Transverse colon (tissue), 4 donors: ENCODE results near the gene THADA. TPM values are rescaled to one million over a fixed set of nuclear protein-coding genes. Genes with fewer than 3 reads are reported as not detected.

Source experiments
- DNase-seq: peaks from one replicate; pipeline ENCODE4 v3.0.0-alpha.2; 2019
- H3K27ac ChIP-seq, 4 donors: fragments of 200-600 bp; sonication (generic); 2 replicates each; pipeline ENCODE4 v1.5.1; 2016 to 2018; ENCODE audit warnings: inconsistent platforms in 4 of 4
- H3K27me3 ChIP-seq: fragments of 200-600 bp; sonication (generic); 2 replicates; pipeline ENCODE4 v1.5.1; 2017; ENCODE audit warnings: inconsistent platforms
- H3K36me3 ChIP-seq, 4 donors: fragments of 200-600 bp; sonication (generic); 2 replicates each; pipeline ENCODE4 v1.5.1; 2017 to 2019; ENCODE audit warnings: inconsistent platforms in 4 of 4
- H3K4me1 ChIP-seq, 4 donors: fragments of 200-600 bp; sonication (generic); 2 replicates each; pipeline ENCODE4 v1.5.1; 2017 to 2020; ENCODE audit warnings: inconsistent platforms in 4 of 4
- H3K4me3 ChIP-seq, 4 donors: fragments of 200-600 bp; sonication (generic); 1 replicate in 1 of 4; 2 replicates in 3 of 4; pipeline versions ENCODE4 v1.5.1 to v1.6.1; 2017 to 2019; ENCODE audit warnings: inconsistent platforms in 4 of 4
- H3K9me3 ChIP-seq, 2 donors: fragments of 200-600 bp; sonication (generic); 2 replicates each; pipeline ENCODE4 v1.5.1; 2017 to 2019; ENCODE audit warnings: inconsistent platforms in 2 of 2
- EP300 ChIP-seq: sonication (generic); formaldehyde crosslinking; IDR thresholded peaks from one replicate; pipeline ENCODE4 v1.6.1; 2017; ENCODE audit warnings: antibody characterized with exemption, low read depth
- POLR2A ChIP-seq: fragments of 450-650 bp; IDR thresholded peaks from one replicate; pipeline ENCODE4 v1.6.1; 2016; ENCODE audit warnings: antibody characterized with exemption, mild to moderate bottlenecking, moderate library complexity
- POLR2AphosphoS5 ChIP-seq, 3 donors: sonication (generic); formaldehyde crosslinking; IDR thresholded peaks; one replicate each; pipeline ENCODE4 v1.6.1; 2016; ENCODE audit warnings: antibody characterized with exemption in 3 of 3
- WGBS, 2 donors: methylation state at CpG; one replicate each; pipeline ENCODE4 v1.1.5; 2018; ENCODE audit warnings: low coverage in 1 of 2; 5-methylcytosine and 5-hydroxymethylcytosine counted together
- in situ Hi-C, 4 donors: fragments of 200-750 bp; cut with MboI; loops; one replicate each; pipeline versions ENCODE4 v1.15.0 to v1.15.1; 2017; ENCODE audit warnings: low sequenced_read_pairs in 3 of 4, low pct_ligation_motif_present in 1 of 4, low pct_unique_long_range_greater_than_20kb in 1 of 4
- intact Hi-C: fragments of 100-400 bp; cut with DNase I; formaldehyde crosslinking; loops from one replicate; pipeline ENCODE4 v1.15.1; 2023; ENCODE audit warnings: low total_unique reads
- total RNA-seq, 4 donors: library from RNA; depleted of rRNA; stranded (reverse); fragments of >200 nt; gene quantifications; one replicate each; pipeline ENCODE4 v1.1.0, GENCODE V29; 2016
- TF ChIP-seq, protein P1 (sequence below), 5 experiments: fragments of 200-600 bp in 3 of 5; fragments of 450-650 bp in 2 of 5; sonication (generic) in 3 of 5; IDR thresholded peaks; 1 replicate in 2 of 5; 2 replicates in 3 of 5; pipeline ENCODE4 v1.5.1; 2016 to 2017; ENCODE audit warnings: antibody characterized with exemption in 5 of 5, inconsistent platforms in 3 of 5, mild to moderate bottlenecking in 2 of 5, moderate library complexity in 1 of 5

The THADA gene
- total RNA-seq, 4 donors from 2014 or later, result 21.7 to 78.6 (median 28.1) TPM

DNA sequence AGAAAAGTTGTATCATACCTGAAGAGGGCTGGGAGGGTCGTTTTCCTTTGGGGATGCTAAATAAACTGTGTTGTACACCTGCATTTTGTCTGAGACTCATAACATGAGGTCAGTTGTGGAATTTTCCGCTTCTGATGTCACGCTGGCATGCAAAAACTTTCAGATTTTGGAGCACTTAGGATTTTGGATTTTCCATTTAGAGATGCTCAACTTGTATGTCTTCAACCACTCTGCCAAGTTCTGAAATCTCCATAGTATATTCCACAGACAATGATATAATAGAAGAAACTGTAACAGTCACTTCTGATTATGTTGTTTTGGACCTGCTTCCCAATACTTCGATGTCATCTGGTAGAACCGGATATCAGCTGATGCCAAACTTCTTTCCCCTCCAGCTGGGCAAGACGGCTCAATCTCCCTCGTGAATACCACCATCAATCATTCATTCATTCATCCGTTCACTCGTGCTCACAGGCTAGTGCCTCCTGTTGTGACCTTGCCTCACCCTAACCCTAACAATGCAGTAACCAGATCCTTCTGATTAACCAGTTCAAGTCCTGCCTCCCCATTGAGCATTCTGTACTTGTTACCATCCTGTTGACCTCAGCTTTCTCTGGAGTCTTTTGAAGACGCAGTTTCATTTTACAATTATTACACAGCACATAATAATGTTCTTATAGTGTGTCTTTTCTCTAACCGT, 35.9 kb upstream of the THADA start:
- H3K4me1 ChIP-seq, result peaks cover 0 to 14% (median 5%) of the 10 kb centered on the region in 4 donors
- WGBS, 2 donors, result 69 to 72% methylated on average over 9 to 11 of the region's 11 CpGs
- no peak for DNase-seq
- no peak for TF ChIP-seq EP300
- no peak for TF ChIP-seq POLR2AphosphoS5 (IDR thresholded peaks at IDR 0.05)
- TF ChIP-seq, protein P1, sequence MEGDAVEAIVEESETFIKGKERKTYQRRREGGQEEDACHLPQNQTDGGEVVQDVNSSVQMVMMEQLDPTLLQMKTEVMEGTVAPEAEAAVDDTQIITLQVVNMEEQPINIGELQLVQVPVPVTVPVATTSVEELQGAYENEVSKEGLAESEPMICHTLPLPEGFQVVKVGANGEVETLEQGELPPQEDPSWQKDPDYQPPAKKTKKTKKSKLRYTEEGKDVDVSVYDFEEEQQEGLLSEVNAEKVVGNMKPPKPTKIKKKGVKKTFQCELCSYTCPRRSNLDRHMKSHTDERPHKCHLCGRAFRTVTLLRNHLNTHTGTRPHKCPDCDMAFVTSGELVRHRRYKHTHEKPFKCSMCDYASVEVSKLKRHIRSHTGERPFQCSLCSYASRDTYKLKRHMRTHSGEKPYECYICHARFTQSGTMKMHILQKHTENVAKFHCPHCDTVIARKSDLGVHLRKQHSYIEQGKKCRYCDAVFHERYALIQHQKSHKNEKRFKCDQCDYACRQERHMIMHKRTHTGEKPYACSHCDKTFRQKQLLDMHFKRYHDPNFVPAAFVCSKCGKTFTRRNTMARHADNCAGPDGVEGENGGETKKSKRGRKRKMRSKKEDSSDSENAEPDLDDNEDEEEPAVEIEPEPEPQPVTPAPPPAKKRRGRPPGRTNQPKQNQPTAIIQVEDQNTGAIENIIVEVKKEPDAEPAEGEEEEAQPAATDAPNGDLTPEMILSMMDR (IDR thresholded peaks at IDR 0.05), result no peak
- no peak for TF ChIP-seq POLR2A
- H3K36me3 ChIP-seq, result no peaks in the 10 kb centered on the region
- intact Hi-C loops, result no loop called here
- H3K9me3 ChIP-seq, result no peaks in the 10 kb centered on the region
- in situ Hi-C loops, result loop anchor here in 1 of 4 donors (10.0 kb wide), 1 partner anchor 143 kb away; the partner anchor contains the start of gene DYNC2LI1
- peaks cover 24% of the 10 kb centered on the region for H3K27me3 ChIP-seq
- H3K27ac ChIP-seq, result no peak overlapping the region
- no peak overlapping the region for H3K4me3 ChIP-seq

DNA sequence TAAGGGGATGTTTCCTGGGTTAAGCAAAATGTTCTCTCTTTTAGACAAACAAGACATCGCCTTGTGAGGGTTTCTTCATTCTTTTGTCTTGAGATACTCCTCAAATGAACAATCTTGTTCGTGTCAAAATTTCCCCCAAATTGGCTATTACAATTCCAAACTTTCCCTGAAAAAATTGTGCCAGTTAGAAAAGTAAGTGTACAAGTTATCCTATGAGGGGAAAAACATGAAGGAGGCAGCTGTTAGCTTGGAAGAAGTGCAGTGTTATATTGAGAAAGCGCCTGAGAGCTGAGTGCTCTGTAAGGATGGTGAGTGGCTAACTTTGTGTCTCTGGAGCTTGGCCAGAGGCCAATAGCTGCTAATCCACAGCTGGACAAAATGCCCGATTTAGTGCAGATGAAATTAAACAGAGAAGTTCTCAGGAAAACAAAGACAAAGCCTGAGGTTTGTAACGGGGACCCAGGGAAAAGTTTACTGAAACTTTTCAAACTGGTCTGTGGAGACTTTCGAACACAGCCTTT, 27.2 kb upstream of the THADA start:
- peak; percentile 14 for DNase-seq

DNA sequence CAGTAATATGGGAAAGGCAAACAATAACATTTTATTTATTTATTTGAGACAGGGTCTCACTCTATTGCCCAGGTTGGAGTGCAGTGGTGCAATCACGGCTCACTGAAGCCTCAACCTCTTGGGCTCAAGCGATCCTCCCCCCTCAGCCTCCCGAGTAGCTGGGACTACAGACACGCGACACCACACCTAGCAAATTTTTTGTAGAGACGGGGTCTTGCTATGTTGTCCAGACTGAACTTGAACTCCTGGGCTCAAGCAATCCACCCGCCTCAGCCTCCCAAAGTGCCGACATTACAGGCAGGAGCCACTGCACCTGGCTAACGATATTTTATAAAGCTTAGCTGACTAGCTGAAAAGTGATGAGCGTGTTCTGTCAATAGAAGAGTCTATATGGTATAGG, 23.7 kb upstream of the THADA start:
- WGBS, 2 donors, result 87 to 90% methylated on average over 9 to 10 of the region's 10 CpGs
- H3K36me3 ChIP-seq, result no peaks in the 10 kb centered on the region
- H3K4me1 ChIP-seq, result no peaks in the 10 kb centered on the region
- DNase-seq, result no peak
- no peak for TF ChIP-seq EP300
- TF ChIP-seq, protein P1 (IDR thresholded peaks at IDR 0.05), result no peak
- TF ChIP-seq POLR2AphosphoS5 (IDR thresholded peaks at IDR 0.05), result no peak
- TF ChIP-seq POLR2A, result no peak
- H3K9me3 ChIP-seq, result no peaks in the 10 kb centered on the region
- no peak overlapping the region for H3K27ac ChIP-seq
- in situ Hi-C loops, result loop anchor here in 3 of 4 donors (25.0 kb wide), 1 partner anchor 268 kb away; no protein-coding TSS in a partner anchor
- H3K4me3 ChIP-seq, result no peak overlapping the region
- intact Hi-C loops, result loop anchor here (10.0 kb wide), 1 partner anchor 155 kb away; the partner anchor contains the start of gene DYNC2LI1
- peaks cover 4% of the 10 kb centered on the region for H3K27me3 ChIP-seq

More for the DNA sequence above, 27.2 kb upstream of the THADA start:
- Histone ChIP-seq H3K36me3 (no peaks in the 10 kb centered on the region), H3K4me1 (no peaks in the 10 kb centered on the region), H3K27ac (peak overlapping the region; percentile 18 to 44 (median 34)), H3K27me3 (peaks cover 4% of the 10 kb centered on the region), H3K4me3 (no peak overlapping the region), H3K9me3 (no peaks in the 10 kb centered on the region)
- TF ChIP-seq POLR2AphosphoS5 (IDR thresholded peaks at IDR 0.05) (no peak), EP300 (no peak), POLR2A (no peak)
- TF ChIP-seq, protein P1 (IDR thresholded peaks at IDR 0.05), result no peak
- 47 to 51% methylated on average over 4 to 6 of the region's 6 CpGs for WGBS, 2 donors
- intact Hi-C loops (no loop called here), in situ Hi-C loops (loop anchor here in 3 of 4 donors (25.0 kb wide), 1 partner anchor 264 kb away; no protein-coding TSS in a partner anchor)

DNA sequence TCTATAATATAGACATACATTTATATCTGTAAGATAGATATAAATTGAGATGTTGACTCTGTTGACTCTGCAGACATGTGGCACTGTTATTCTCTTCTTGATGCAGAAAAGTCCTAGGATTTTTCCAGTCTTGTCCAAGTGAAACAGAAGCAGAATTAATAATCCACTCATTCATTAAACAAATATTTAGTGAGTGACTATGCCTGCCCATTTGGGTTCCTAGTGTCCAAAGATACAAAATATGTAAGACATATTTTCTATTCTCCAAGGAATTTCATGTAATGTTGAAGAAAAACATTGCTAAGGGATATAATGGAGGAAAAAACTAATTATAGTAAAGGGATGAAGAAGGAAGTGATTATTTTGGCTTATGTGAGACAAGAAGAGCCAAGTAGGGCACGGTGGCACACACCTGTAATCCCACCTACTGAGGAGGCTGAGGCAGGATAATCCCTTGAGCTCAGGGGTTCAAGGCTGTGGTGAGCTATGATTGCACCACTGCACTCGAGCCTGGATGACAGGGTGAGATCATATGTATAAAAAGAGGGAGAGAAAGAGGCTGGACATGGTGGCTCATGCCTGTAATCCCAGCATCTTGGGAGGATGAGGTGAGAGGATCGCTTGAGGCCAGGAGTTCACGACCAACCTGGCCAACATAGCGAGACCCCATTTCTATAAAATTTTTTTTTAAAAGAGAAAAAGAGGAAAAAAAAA, 21.3 kb upstream of the THADA start:
- in situ Hi-C loops, result loop anchor here in 3 of 4 donors (25.0 kb wide), 1 partner anchor 270 kb away; no protein-coding TSS in a partner anchor

More for the DNA sequence above, 21.3 kb upstream of the THADA start:
- no peak for DNase-seq
- Histone ChIP-seq H3K27me3 (peaks cover 4% of the 10 kb centered on the region), H3K36me3 (no peaks in the 10 kb centered on the region), H3K9me3 (no peaks in the 10 kb centered on the region), H3K27ac (no peak overlapping the region), H3K4me1 (peaks cover 0 to 7% (median 2%) of the 10 kb centered on the region in 4 donors), H3K4me3 (no peak overlapping the region)
- intact Hi-C loops, result loop anchor here (10.0 kb wide), 1 partner anchor 158 kb away; the partner anchor contains the start of gene DYNC2LI1
- TF ChIP-seq POLR2AphosphoS5 (IDR thresholded peaks at IDR 0.05) (no peak), POLR2A (no peak), EP300 (no peak)
- TF ChIP-seq, protein P1 (IDR thresholded peaks at IDR 0.05), result no peak
- 69 to 73% methylated on average over 5 of the region's 5 CpGs for WGBS, 2 donors
